NB4 (cell line): ENCODE results near the gene FGA.

Experiments used
- CTCF ChIP-seq: IDR thresholded peaks from one replicate; pipeline ENCODE4 v1.5.1; 2012; ENCODE audit warnings: low read depth, low read length
- POLR2A ChIP-seq: IDR thresholded peaks from 2 replicates; pipeline ENCODE4 v1.6.1; 2011; ENCODE audit warnings: mild to moderate bottlenecking; ENCODE audit not compliant: insufficient read length; ENCODE audit errors: extremely low read depth

GRCh38 chr4:154560419-154560801 is 30.1 kb downstream of the FGA start:
- no peak for TF ChIP-seq CTCF
- TF ChIP-seq POLR2A, result no peak
